HepG2 (cell line): ENCODE data around the gene OSTF1. TPM values are rescaled to one million over a fixed set of nuclear protein-coding genes. Genes with fewer than 3 reads are reported as not detected.

Experiments
- ADNP ChIP-seq: sonication (generic); formaldehyde crosslinking; IDR thresholded peaks from 2 replicates; pipeline ENCODE4 v1.4.0; 2020; ENCODE audit warnings: missing genetic modification reagents
- ARID5B ChIP-seq: IDR thresholded peaks from 2 replicates; pipeline ENCODE4 v1.4.0; 2020; ENCODE audit warnings: mild to moderate bottlenecking, missing genetic modification reagents
- BATF2 ChIP-seq: sonication (generic); formaldehyde crosslinking; IDR thresholded peaks from 2 replicates; pipeline ENCODE4 v1.8.0; 2022; ENCODE audit warnings: mild to moderate bottlenecking, missing genetic modification reagents, moderate library complexity
- DNMT1 ChIP-seq: sonication (generic); formaldehyde crosslinking; IDR thresholded peaks from 2 replicates; pipeline ENCODE4 v1.5.1; 2020; ENCODE audit warnings: mild to moderate bottlenecking, missing genetic modification reagents
- EP300 ChIP-seq, 3 experiments: sonication (generic) in 1 of 3; formaldehyde crosslinking in 1 of 3; IDR thresholded peaks; 2 replicates each; pipeline versions ENCODE4 v1.5.1 to v1.6.1; 2011 to 2020; ENCODE audit warnings: low read depth in 2 of 3, low read length in 2 of 3, borderline replicate concordance in 1 of 3, improper control_type of control experiment in 1 of 3, mild to moderate bottlenecking in 1 of 3, missing genetic modification reagents in 1 of 3, moderate library complexity in 1 of 3
- FOXA3 ChIP-seq: IDR thresholded peaks from 2 replicates; pipeline ENCODE4 v1.6.1; 2016; ENCODE audit warnings: missing genetic modification reagents, missing compliant biosample characterization
- GATAD2A ChIP-seq: IDR thresholded peaks from 2 replicates; pipeline ENCODE4 v1.6.1; 2016
- HDAC2 ChIP-seq: sonication (generic); formaldehyde crosslinking; IDR thresholded peaks from 2 replicates; pipeline ENCODE4 v1.4.0; 2020; ENCODE audit warnings: missing genetic modification reagents
- HNF4A ChIP-seq: sonication (generic); formaldehyde crosslinking; IDR thresholded peaks from 2 replicates; pipeline ENCODE4 v1.4.0; 2020; ENCODE audit warnings: missing genetic modification reagents
- HOXA3 ChIP-seq: sonication (generic); formaldehyde crosslinking; IDR thresholded peaks from 2 replicates; pipeline ENCODE4 v1.5.0; 2020; ENCODE audit warnings: missing genetic modification reagents
- KMT2A ChIP-seq: sonication (generic); formaldehyde crosslinking; IDR thresholded peaks from 2 replicates; pipeline ENCODE4 v1.4.0; 2020; ENCODE audit warnings: missing genetic modification reagents
- LCORL ChIP-seq, 2 experiments: fragments of 450-650 bp in 1 of 2; sonication (generic) in 1 of 2; formaldehyde crosslinking in 1 of 2; IDR thresholded peaks; 2 replicates each; pipeline versions ENCODE4 v1.5.0 to v1.6.1; 2017 to 2020; ENCODE audit warnings: antibody characterized with exemption in 1 of 2, missing genetic modification reagents in 1 of 2
- NCOR1 ChIP-seq: fragments of 200-600 bp; sonication (generic); IDR thresholded peaks from 2 replicates; pipeline ENCODE4 v1.7.0; 2017; ENCODE audit warnings: antibody characterized with exemption, low read length, borderline replicate concordance
- NFIC ChIP-seq: IDR thresholded peaks from 2 replicates; pipeline ENCODE4 v1.6.1; 2012; ENCODE audit warnings: mild to moderate bottlenecking, low read length, inconsistent platforms
- PRPF4 ChIP-seq: fragments of 200-400 bp; formaldehyde crosslinking; IDR thresholded peaks from 2 replicates; pipeline ENCODE4 v1.6.1; 2016; ENCODE audit warnings: low read length, low read depth; ENCODE audit not compliant: poor library complexity, severe bottlenecking
- RXRA ChIP-seq: sonication (generic); formaldehyde crosslinking; IDR thresholded peaks from 2 replicates; pipeline ENCODE4 v1.5.1; 2020; ENCODE audit warnings: missing genetic modification reagents
- ZBTB33 ChIP-seq: sonication (generic); formaldehyde crosslinking; IDR thresholded peaks from 2 replicates; pipeline ENCODE4 v1.4.0; 2020; ENCODE audit warnings: missing genetic modification reagents
- ZNF136 ChIP-seq: sonication (generic); formaldehyde crosslinking; IDR thresholded peaks from 2 replicates; pipeline ENCODE4 v1.8.1; 2022; ENCODE audit warnings: low read depth, mild to moderate bottlenecking, moderate library complexity, missing genetic modification reagents
- ZNF816 ChIP-seq: sonication (generic); formaldehyde crosslinking; IDR thresholded peaks from 2 replicates; pipeline ENCODE4 v1.8.0; 2022; ENCODE audit warnings: missing genetic modification reagents, mild to moderate bottlenecking, borderline replicate concordance
- polyA plus RNA-seq, 8 experiments: library from polyadenylated mRNA; depleted of rRNA in 3 of 8; stranded (reverse) in 7 of 8; unstranded in 1 of 8; fragments of >200 nt; fragmentation: Illumina TruSeq in 4 of 8; extraction: Trizol in 4 of 8; gene quantifications; 2 replicates each; pipeline versions ENCODE4 v1.2.1 to v1.2.3, GENCODE V29; 2011 to 2016; ENCODE audit warnings: low read depth in 4 of 8, missing spikeins in 1 of 8, mixed read lengths in 1 of 8; ENCODE audit not compliant: insufficient read depth in 1 of 8
- total RNA-seq, 5 experiments: library from RNA; depleted of rRNA; stranded (reverse); fragments of >200 nt; fragmentation: Illumina TruSeq; extraction: Trizol; gene quantifications; 2 replicates each; pipeline ENCODE4 v1.2.3, GENCODE V29; 2016; ENCODE audit warnings: low read depth in 1 of 5
- TF ChIP-seq, protein P1 (sequence below): sonication (generic); formaldehyde crosslinking; conservative IDR thresholded peaks from 2 replicates; pipeline ENCODE4 v1.8.0; 2022; ENCODE audit warnings: missing genetic modification reagents

OSTF1 gene
- total and polyA plus RNA-seq, 2 of the 13 experiments (the other 11 are each of a cell fraction or from before 2014, with no cell fraction given), result 16.8 to 39.0 TPM

DNA sequence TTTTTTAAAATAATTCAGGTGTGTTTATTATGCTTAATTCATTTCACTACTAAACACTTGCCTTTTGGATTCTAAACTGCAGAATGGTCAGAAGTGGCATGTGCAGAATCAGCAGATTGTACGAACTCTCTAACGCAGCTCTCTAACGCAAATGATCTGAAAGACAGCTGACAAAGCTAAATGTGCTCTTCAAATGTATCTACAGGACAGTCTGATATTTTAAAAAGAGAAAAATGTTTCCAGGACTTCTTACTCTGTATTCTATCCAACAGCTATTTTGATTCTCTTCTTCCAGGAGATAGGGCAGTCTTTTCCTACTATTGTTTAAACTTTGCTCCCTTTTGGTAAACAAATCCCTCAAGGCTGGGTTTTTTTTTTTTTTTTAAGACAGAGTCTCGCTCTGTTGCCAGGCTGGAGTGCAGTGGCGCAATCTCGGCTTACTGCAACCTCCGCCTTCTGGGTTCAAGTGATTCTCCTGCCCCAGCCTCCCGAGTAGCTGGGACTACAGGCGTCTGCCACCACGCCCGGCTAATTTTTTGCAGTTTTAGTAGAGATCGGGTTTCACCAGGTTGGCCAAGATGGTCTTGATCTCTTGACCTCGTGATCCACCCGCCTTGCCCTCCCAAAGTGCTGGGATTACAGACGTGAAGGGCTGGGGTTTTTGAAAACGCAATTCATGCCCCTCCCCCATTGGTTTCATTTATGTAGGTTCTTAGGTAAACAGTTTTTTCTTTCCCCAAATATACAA lies 1.6 kb upstream of the OSTF1 start (continued):
- TF ChIP-seq ARID5B (CRISPR knock-in tag) (peak; percentile 75), ZBTB33 (0 out of 2 replicates have a peak, but pooled peaks have one; percentile 21), HDAC2 (CRISPR knock-in tag) (peak; percentile 70), ADNP (CRISPR knock-in tag) (peak; percentile 91), PRPF4 (no peak), GATAD2A (CRISPR knock-in tag) (peak; percentile 72), HNF4A (CRISPR knock-in tag) (peak; percentile 52), NFIC (peak; percentile 62; the same call in 1 of the 2 replicates), BATF2 (CRISPR knock-in tag) (no peak), HOXA3 (0 out of 2 replicates have a peak, but pooled peaks have one; percentile 19), KMT2A (CRISPR knock-in tag) (peak; percentile 31; the same call in 1 of the 2 replicates), FOXA3 (CRISPR knock-in tag) (peak; percentile 32), LCORL (IDR thresholded peaks at IDR 0.05) (no peak), LCORL (CRISPR knock-in tag; IDR thresholded peaks at IDR 0.05) (peak; percentile 38; the same call in 1 of the 2 replicates), DNMT1 (CRISPR knock-in tag) (no peak), ZNF816 (CRISPR knock-in tag) (no peak), ZNF136 (CRISPR knock-in tag) (0 out of 2 replicates have a peak, but pooled peaks have one; percentile 21), RXRA (CRISPR knock-in tag) (no peak), NCOR1 (peak; percentile 26; the same call in 1 of the 2 replicates), EP300 (IDR thresholded peaks at IDR 0.05; ENCODE audit: low read depth in 2 of 2, low read length in 2 of 2) (0 out of 4 replicates have a peak, but pooled peaks of 1 of the 2 experiments have one; percentile 8), EP300 (CRISPR knock-in tag; IDR thresholded peaks at IDR 0.05; ENCODE audit: borderline replicate concordance) (no peak)
- TF ChIP-seq, protein P1, sequence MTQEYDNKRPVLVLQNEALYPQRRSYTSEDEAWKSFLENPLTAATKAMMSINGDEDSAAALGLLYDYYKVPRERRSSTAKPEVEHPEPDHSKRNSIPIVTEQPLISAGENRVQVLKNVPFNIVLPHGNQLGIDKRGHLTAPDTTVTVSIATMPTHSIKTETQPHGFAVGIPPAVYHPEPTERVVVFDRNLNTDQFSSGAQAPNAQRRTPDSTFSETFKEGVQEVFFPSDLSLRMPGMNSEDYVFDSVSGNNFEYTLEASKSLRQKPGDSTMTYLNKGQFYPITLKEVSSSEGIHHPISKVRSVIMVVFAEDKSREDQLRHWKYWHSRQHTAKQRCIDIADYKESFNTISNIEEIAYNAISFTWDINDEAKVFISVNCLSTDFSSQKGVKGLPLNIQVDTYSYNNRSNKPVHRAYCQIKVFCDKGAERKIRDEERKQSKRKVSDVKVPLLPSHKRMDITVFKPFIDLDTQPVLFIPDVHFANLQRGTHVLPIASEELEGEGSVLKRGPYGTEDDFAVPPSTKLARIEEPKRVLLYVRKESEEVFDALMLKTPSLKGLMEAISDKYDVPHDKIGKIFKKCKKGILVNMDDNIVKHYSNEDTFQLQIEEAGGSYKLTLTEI (CRISPR knock-in tag), result no peak
